C4-2B (cell line): ENCODE results near the gene WDR27.

Experiments
- CTCF ChIP-seq: fragments of 450-650 bp; conservative IDR thresholded peaks from 2 replicates; pipeline ENCODE4 v1.5.1; 2017; ENCODE audit warnings: mild to moderate bottlenecking
- ZFX ChIP-seq: fragments of 450-650 bp; IDR thresholded peaks from 2 replicates; pipeline ENCODE4 v1.6.1; 2017

GRCh38 chr6:169626649-169627048 is 75.2 kb downstream of the WDR27 start:
- TF ChIP-seq CTCF: no peak
- no peak for TF ChIP-seq ZFX
